ENCODE measurements around the gene SLC37A1. TPM values are rescaled to one million over a fixed set of nuclear protein-coding genes. Genes with fewer than 3 reads are reported as not detected.

SLC37A1 gene
- total RNA-seq, 1 experiment from 2014 or later = 37.7 TPM

- TF ChIP-seq CTCF (conservative IDR thresholded peaks at IDR 0.05) = no peak
- DNase-seq = no peak
- no peak overlapping the region for H2BK5ac ChIP-seq (ENCODE audit: insufficient read length, low read length)
- no peak overlapping the region for H4K5ac ChIP-seq (ENCODE audit: insufficient read length, low read depth, low read length)
- no peak overlapping the region for H4K8ac ChIP-seq (replicated peaks; ENCODE audit: insufficient read length, low read depth, low read length)
- H3K4ac ChIP-seq (ENCODE audit: low read depth, low read length) = no peak overlapping the region
- H2BK12ac ChIP-seq (ENCODE audit: insufficient read length, low read depth, low read length) = no peak overlapping the region
- H2BK20ac ChIP-seq (ENCODE audit: low read depth, low read length, poor library complexity, severe bottlenecking) = no peak overlapping the region
- no peaks in the 10 kb centered on the region for H3K79me2 ChIP-seq (ENCODE audit: insufficient read depth, low read length)
- no peak overlapping the region for H3K56ac ChIP-seq (ENCODE audit: insufficient read length, low read depth, low read length)
- no peak overlapping the region for H3K18ac ChIP-seq (ENCODE audit: insufficient read length, low read depth, low read length)
- peaks cover 2% of the 10 kb centered on the region; the same call in 1 of the 2 replicates for H3K4me1 ChIP-seq (ENCODE audit: insufficient read depth, low read length)
- H4K91ac ChIP-seq (ENCODE audit: insufficient read length, low read depth, low read length) = no peak overlapping the region
- no peak overlapping the region for H2AK5ac ChIP-seq (ENCODE audit: insufficient read length, low read length)
- no peak overlapping the region for H3K4me3 Mint-ChIP-seq
- H3K79me1 ChIP-seq (ENCODE audit: insufficient read depth, low read depth, low read length, poor library complexity, severe bottlenecking) = no peaks in the 10 kb centered on the region
- peaks cover 14 to 16% of the 10 kb centered on the region in 2 experiments for H3K4me1 Mint-ChIP-seq
- H3K27me3 Mint-ChIP-seq (ENCODE audit: low read depth) = no peaks in the 10 kb centered on the region
- H3K23me2 ChIP-seq (ENCODE audit: insufficient read length, low read depth, low read length, poor library complexity, severe bottlenecking) = no peaks in the 10 kb centered on the region
- H3K9ac ChIP-seq (ENCODE audit: extremely low read depth, insufficient read length, low read length) = no peak overlapping the region
- H3K27me3 ChIP-seq (ENCODE audit: insufficient read depth, low read length) = no peaks in the 10 kb centered on the region
- H3K14ac ChIP-seq (ENCODE audit: insufficient read depth, low read length) = no peak overlapping the region
- H3K23ac ChIP-seq (ENCODE audit: insufficient read length, low read depth, low read length) = no peak overlapping the region
- H4K20me1 ChIP-seq (ENCODE audit: control insufficient read depth, insufficient read depth, insufficient read length) = no peaks in the 10 kb centered on the region
- H3K27ac ChIP-seq (ENCODE audit: insufficient read length, low read depth, low read length) = no peak overlapping the region
- H3K9me3 ChIP-seq (ENCODE audit: control insufficient read depth, low read depth, low read length) = no peaks in the 10 kb centered on the region
- no peak overlapping the region for H2BK15ac ChIP-seq (ENCODE audit: low read depth, low read length)
- H3K27ac Mint-ChIP-seq = no peak overlapping the region
- no peaks in the 10 kb centered on the region for H3K9me3 Mint-ChIP-seq
- H3K36me3 Mint-ChIP-seq (ENCODE audit: insufficient read depth in 1 of 3, low read depth in 3 of 3) = peaks cover 3 to 69% (median 38%) of the 10 kb centered on the region in 3 experiments; a peak in 6 of 7 replicates
- no peak overlapping the region for H2BK120ac ChIP-seq (ENCODE audit: low read depth, low read length, poor library complexity, severe bottlenecking)
- no peak overlapping the region for H3K4me2 ChIP-seq (ENCODE audit: insufficient read depth, insufficient read length, low read length)
- no peak overlapping the region for H3T11ph ChIP-seq (ENCODE audit: low read length)
- H2AFZ ChIP-seq (ENCODE audit: low read length) = no peak overlapping the region
Measured at GRCh38 chr21:42541618-42542017, 28.0 kb downstream of the SLC37A1 start.
